Mammary epithelial cell (primary cell): ENCODE results near the gene FOXP3.

Source experiments
- EZH2 ChIP-seq: IDR thresholded peaks from 2 replicates; pipeline ENCODE4 v1.6.1; 2012; ENCODE audit warnings: low read length, inconsistent platforms, borderline replicate concordance
- TF ChIP-seq, protein P1 (sequence below), 2 donors: IDR thresholded peaks in 1 of 2; conservative IDR thresholded peaks in 1 of 2; 2 replicates each; pipeline ENCODE4 v1.5.1; 2011 to 2012; ENCODE audit warnings: inconsistent platforms in 2 of 2, low read length in 2 of 2, mild to moderate bottlenecking in 2 of 2, control low read depth in 1 of 2, low read depth in 1 of 2; ENCODE audit not compliant: insufficient read depth in 1 of 2; ENCODE audit errors: extremely low read depth in 1 of 2

GRCh38 chrX:49276207-49276606 lies 11.7 kb upstream of the FOXP3 start:
- TF ChIP-seq, protein P1, sequence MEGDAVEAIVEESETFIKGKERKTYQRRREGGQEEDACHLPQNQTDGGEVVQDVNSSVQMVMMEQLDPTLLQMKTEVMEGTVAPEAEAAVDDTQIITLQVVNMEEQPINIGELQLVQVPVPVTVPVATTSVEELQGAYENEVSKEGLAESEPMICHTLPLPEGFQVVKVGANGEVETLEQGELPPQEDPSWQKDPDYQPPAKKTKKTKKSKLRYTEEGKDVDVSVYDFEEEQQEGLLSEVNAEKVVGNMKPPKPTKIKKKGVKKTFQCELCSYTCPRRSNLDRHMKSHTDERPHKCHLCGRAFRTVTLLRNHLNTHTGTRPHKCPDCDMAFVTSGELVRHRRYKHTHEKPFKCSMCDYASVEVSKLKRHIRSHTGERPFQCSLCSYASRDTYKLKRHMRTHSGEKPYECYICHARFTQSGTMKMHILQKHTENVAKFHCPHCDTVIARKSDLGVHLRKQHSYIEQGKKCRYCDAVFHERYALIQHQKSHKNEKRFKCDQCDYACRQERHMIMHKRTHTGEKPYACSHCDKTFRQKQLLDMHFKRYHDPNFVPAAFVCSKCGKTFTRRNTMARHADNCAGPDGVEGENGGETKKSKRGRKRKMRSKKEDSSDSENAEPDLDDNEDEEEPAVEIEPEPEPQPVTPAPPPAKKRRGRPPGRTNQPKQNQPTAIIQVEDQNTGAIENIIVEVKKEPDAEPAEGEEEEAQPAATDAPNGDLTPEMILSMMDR (conservative IDR thresholded peaks at IDR 0.05 in 1 of 2, IDR thresholded peaks at IDR 0.05 in 1 of 2; ENCODE audit: extremely low read depth in 1 of 2, insufficient read depth in 1 of 2, low read depth in 1 of 2, low read length in 2 of 2) = no peak
- no peak for TF ChIP-seq EZH2
